HG03108 (cell line): ENCODE measurements around the gene TRIP10.
"Not testable (repeated sequence)": the region's sequence is repeated elsewhere in the genome, so short reads cannot be mapped to it uniquely, and the experiment has no call there.

Experiments used
- ATAC-seq: cut with Tn5 transposase; IDR thresholded peaks from one replicate; pipeline ENCODE4 v1.9.1; 2021; ENCODE audit warnings: moderate library complexity; ENCODE audit not compliant: unreplicated experiment

The TRIP10 gene

GRCh38 chr19:6767081-6767356 is 27.5 kb downstream of the TRIP10 start:
- ATAC-seq: no peak

GRCh38 chr19:6767357-6768235 is 28.1 kb downstream of the TRIP10 start, which contains the start of gene SH2D3A:
SH2D3A (minus strand) TSS chr19:6767435; CDS start chr19:6763748, 3,687 bp downstream.
- ATAC-seq: peak; percentile 59

- ATAC-seq: no peak
These were observed 28.8 kb downstream of the TRIP10 start for GRCh38 chr19:6768236-6768785.

GRCh38 chr19:6769006-6769619 is 29.6 kb downstream of the TRIP10 start:
- no peak for ATAC-seq

- not testable (repeated sequence) for ATAC-seq
These were observed 32.2 kb downstream of the TRIP10 start for GRCh38 chr19:6771648-6772027.

GRCh38 chr19:6772028-6772865 is 32.8 kb downstream of the TRIP10 start, which contains the start of gene VAV1:
VAV1 (plus strand) TSS chr19:6772708; CDS start chr19:6772808, 100 bp downstream.
- peak; percentile 34 for ATAC-seq

- ATAC-seq: no peak
These were observed 33.4 kb downstream of the TRIP10 start for GRCh38 chr19:6772866-6773322.

- no peak for ATAC-seq
These were observed 33.9 kb downstream of the TRIP10 start for GRCh38 chr19:6773323-6773931.

- no peak for ATAC-seq
These were observed 35.6 kb downstream of the TRIP10 start for GRCh38 chr19:6774821-6775707.

GRCh38 chr19:6776045-6776444 is 36.6 kb downstream of the TRIP10 start:
- ATAC-seq: not testable (repeated sequence)

GRCh38 chr19:6776999-6777398 is 37.5 kb downstream of the TRIP10 start:
- no peak for ATAC-seq

GRCh38 chr19:6777434-6777833 is 38.0 kb downstream of the TRIP10 start:
- no peak for ATAC-seq

GRCh38 chr19:6778386-6778785 is 38.9 kb downstream of the TRIP10 start:
- ATAC-seq: no peak

- no peak for ATAC-seq
These were observed 39.7 kb downstream of the TRIP10 start for GRCh38 chr19:6779206-6779605.

- no peak for ATAC-seq
These were observed 47.9 kb downstream of the TRIP10 start for GRCh38 chr19:6787393-6787792.

GRCh38 chr19:6788896-6789295 is 49.4 kb downstream of the TRIP10 start:
- ATAC-seq: no peak

- no peak for ATAC-seq
These were observed 51.0 kb downstream of the TRIP10 start for GRCh38 chr19:6790194-6791128.

- no peak for ATAC-seq
These were observed 51.8 kb downstream of the TRIP10 start for GRCh38 chr19:6791237-6791636.

- no peak for ATAC-seq
These were observed 53.9 kb downstream of the TRIP10 start for GRCh38 chr19:6793411-6793810.
